WTC11 (cell line): ENCODE measurements around the gene LBX2. TPM values are rescaled to one million over a fixed set of nuclear protein-coding genes. Genes with fewer than 3 reads are reported as not detected.

ENCODE experiments used
- ATAC-seq: fragments of 200-7000 bp; cut with Tn5 transposase; 2 replicates; pipeline ENCODE4 v1.10.0; 2021; ENCODE audit warnings: mild to moderate bottlenecking, moderate library complexity
- CTCF ChIA-PET: fragments of 300-600 bp; sonication (Branson Sonifier 250); formaldehyde crosslinking; loops from one replicate; lab custom pipeline; 2021; ENCODE audit warnings: antibody characterized with exemption; lab: Charles Lee
- POLR2A ChIA-PET: fragments of 350-600 bp; sonication (Branson Sonifier 250); formaldehyde crosslinking; loops from one replicate; lab custom pipeline; 2021; ENCODE audit warnings: antibody characterized with exemption; lab: Charles Lee
- DNase-seq: peaks from one replicate; pipeline ENCODE4 v3.0.0; 2021; ENCODE audit warnings: low spot score
- H3K27ac Mint-ChIP-seq: 2 replicates; pipeline ENCODE4 v1.8.0; 2021; ENCODE audit warnings: mixed read lengths
- H3K27me3 Mint-ChIP-seq: 2 replicates; pipeline ENCODE4 v1.8.0; 2021; ENCODE audit warnings: low read depth, mild to moderate bottlenecking, moderate library complexity, mixed read lengths
- H3K36me3 Mint-ChIP-seq: 2 replicates; pipeline ENCODE4 v1.8.0; 2021; ENCODE audit warnings: mixed read lengths
- H3K4me1 Mint-ChIP-seq: 2 replicates; pipeline ENCODE4 v1.8.0; 2022; ENCODE audit warnings: mixed read lengths
- H3K4me3 Mint-ChIP-seq: 2 replicates; pipeline ENCODE4 v1.8.0; 2021; ENCODE audit warnings: mild to moderate bottlenecking, moderate library complexity, mixed read lengths
- H3K9me3 Mint-ChIP-seq: 2 replicates; pipeline ENCODE4 v1.8.0; 2021; ENCODE audit warnings: mixed read lengths
- ARID4B ChIP-seq: sonication (generic); formaldehyde crosslinking; IDR thresholded peaks from 2 replicates; pipeline ENCODE4 v1.8.0; 2023; ENCODE audit warnings: missing genetic modification reagents, mild to moderate bottlenecking, borderline replicate concordance
- ATF1 ChIP-seq: sonication (generic); formaldehyde crosslinking; IDR thresholded peaks from 2 replicates; pipeline ENCODE4 v1.8.1; 2023; ENCODE audit warnings: mild to moderate bottlenecking, moderate library complexity, missing genetic modification reagents
- ERG ChIP-seq: fragments of 250-450 bp; sonication (Bioruptor Pico); IDR thresholded peaks from 2 replicates; pipeline ENCODE4 v1.8.0; 2021; ENCODE audit warnings: mild to moderate bottlenecking
- FOXP1 ChIP-seq: sonication (generic); formaldehyde crosslinking; IDR thresholded peaks from 2 replicates; pipeline ENCODE4 v1.8.0; 2022; ENCODE audit warnings: missing genetic modification reagents, mild to moderate bottlenecking, moderate library complexity, borderline replicate concordance
- GABPB1 ChIP-seq: sonication (generic); formaldehyde crosslinking; IDR thresholded peaks from 2 replicates; pipeline ENCODE4 v1.8.1; 2023; ENCODE audit warnings: mild to moderate bottlenecking, missing genetic modification reagents
- GRHL2 ChIP-seq: fragments of 250-450 bp; sonication (Bioruptor Pico); IDR thresholded peaks from 2 replicates; pipeline ENCODE4 v1.8.0; 2022; ENCODE audit warnings: mild to moderate bottlenecking, moderate library complexity; ENCODE audit not compliant: insufficient replicate concordance, severe bottlenecking
- HMGA2 ChIP-seq: fragments of 250-450 bp; sonication (Bioruptor Pico); IDR thresholded peaks from 2 replicates; pipeline ENCODE4 v1.4.0; 2021; ENCODE audit warnings: mild to moderate bottlenecking, moderate library complexity
- MLX ChIP-seq: sonication (generic); formaldehyde crosslinking; IDR thresholded peaks from 2 replicates; pipeline ENCODE4 v1.8.1; 2023; ENCODE audit warnings: mild to moderate bottlenecking, missing genetic modification reagents, moderate library complexity
- MXD4 ChIP-seq: fragments of 250-450 bp; sonication (Bioruptor Pico); IDR thresholded peaks from 2 replicates; pipeline ENCODE4 v1.8.0; 2021; ENCODE audit warnings: mild to moderate bottlenecking, moderate library complexity, borderline replicate concordance
- MYBL2 ChIP-seq: sonication (generic); formaldehyde crosslinking; IDR thresholded peaks from 2 replicates; pipeline ENCODE4 v1.8.1; 2023; ENCODE audit warnings: mild to moderate bottlenecking, moderate library complexity, missing genetic modification reagents
- NR2C2 ChIP-seq: sonication (generic); formaldehyde crosslinking; IDR thresholded peaks from 2 replicates; pipeline ENCODE4 v1.8.0; 2022; ENCODE audit warnings: mild to moderate bottlenecking, missing genetic modification reagents
- PRRX2 ChIP-seq: fragments of 250-450 bp; sonication (Bioruptor Pico); IDR thresholded peaks from 2 replicates; pipeline ENCODE4 v1.8.0; 2021; ENCODE audit warnings: mild to moderate bottlenecking
- RORB ChIP-seq: fragments of 250-450 bp; sonication (Bioruptor Pico); IDR thresholded peaks from 2 replicates; pipeline ENCODE4 v1.9.0; 2021; ENCODE audit warnings: mild to moderate bottlenecking
- ZNF396 ChIP-seq: fragments of 250-450 bp; sonication (Bioruptor Pico); IDR thresholded peaks from 2 replicates; pipeline ENCODE4 v1.8.0; 2021; ENCODE audit warnings: mild to moderate bottlenecking, moderate library complexity, borderline replicate concordance
- total RNA-seq: library from RNA; stranded (reverse); gene quantifications from 3 replicates; pipeline ENCODE4 v1.2.3, GENCODE V29; 2021
- TF ChIP-seq, protein P1 (sequence below): sonication (generic); formaldehyde crosslinking; IDR thresholded peaks from 2 replicates; pipeline ENCODE4 v1.8.1; 2023; ENCODE audit warnings: mild to moderate bottlenecking, missing genetic modification reagents

The LBX2 gene
- total RNA-seq, 1 experiment from 2014 or later = 1.0 TPM

DNA sequence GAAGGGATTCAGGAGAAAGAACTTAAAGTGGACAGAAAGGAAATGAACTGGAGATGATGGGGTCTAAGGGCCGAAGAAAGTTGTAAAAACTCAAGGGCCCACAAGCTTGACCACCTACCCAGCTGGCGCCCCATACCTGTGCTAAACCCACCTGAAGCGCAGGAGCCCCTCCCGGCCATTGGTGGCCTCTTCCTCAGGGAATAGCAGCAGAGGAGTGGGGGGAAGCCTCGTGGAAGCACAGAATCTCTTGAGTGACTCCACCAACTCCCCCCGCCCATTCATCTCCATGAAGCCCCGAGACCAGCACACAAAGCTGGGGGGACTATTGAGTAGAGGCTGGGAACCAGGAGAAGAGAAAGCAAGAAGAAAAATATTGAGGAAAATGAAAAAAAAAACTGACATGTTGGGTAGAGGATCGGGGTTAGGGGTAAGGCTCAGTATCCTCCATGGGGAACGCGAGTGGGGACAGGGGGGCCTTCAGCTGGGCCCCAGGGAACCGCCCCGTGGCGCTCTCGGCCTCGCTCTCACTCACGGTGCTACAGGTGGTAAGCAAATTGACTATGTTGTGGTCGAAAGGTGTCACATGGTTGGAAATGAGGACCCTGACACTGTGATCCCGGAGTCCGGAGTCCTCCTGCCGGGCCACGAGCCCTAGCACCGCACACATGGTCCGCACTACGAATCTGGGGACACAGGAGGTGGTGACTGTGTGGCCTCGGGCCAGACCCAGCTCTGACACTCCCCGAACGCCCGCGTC lies 29.4 kb upstream of the LBX2 start:
- peaks cover 3% of the 10 kb centered on the region for H3K27me3 Mint-ChIP-seq
- ATAC-seq = no peak
- no peak for DNase-seq
- ChIA-PET CTCF (interaction anchor here (0.7 to 2.2 kb wide), 7 partner anchors 12 to 137 kb away, joined by 3 to 9 read pairs (median 4); partner anchors contain the start of genes CCDC142, LOXL3, PCGF1 and TTC31), POLR2A (interaction anchor here (0.8 to 1.4 kb wide), 3 partner anchors 25 to 71 kb away, joined by 3 to 7 read pairs (median 3); partner anchors contain the start of genes LOXL3 and WBP1)
- peak overlapping the region; percentile 99 for H3K4me3 Mint-ChIP-seq
- peak overlapping the region; percentile 93 for H3K27ac Mint-ChIP-seq
- 0 out of 2 replicates have a peak, but pooled peaks cover 3% of the 10 kb centered on the region for H3K9me3 Mint-ChIP-seq
- peaks cover 14% of the 10 kb centered on the region for H3K4me1 Mint-ChIP-seq
- peaks cover 34% of the 10 kb centered on the region for H3K36me3 Mint-ChIP-seq
- no peak for TF ChIP-seq ERG (CRISPR knock-in tag)
- 0 out of 2 replicates have a peak, but pooled peaks have one; percentile 27 for TF ChIP-seq FOXP1 (CRISPR knock-in tag)
- no peak for TF ChIP-seq ARID4B (CRISPR knock-in tag)
- TF ChIP-seq MYBL2 (CRISPR knock-in tag) = no peak
- TF ChIP-seq PRRX2 (CRISPR knock-in tag) = no peak

GRCh38 chr2:74527741-74528140 lies 28.3 kb upstream of the LBX2 start:
- H3K27me3 Mint-ChIP-seq = peaks cover 11% of the 10 kb centered on the region
- H3K4me3 Mint-ChIP-seq = peak overlapping the region; percentile 99
- DNase-seq = no peak
- H3K4me1 Mint-ChIP-seq = peaks cover 14% of the 10 kb centered on the region
- peaks cover 28% of the 10 kb centered on the region for H3K36me3 Mint-ChIP-seq
- H3K27ac Mint-ChIP-seq = no peak overlapping the region
- ChIA-PET CTCF (no interaction called here), POLR2A (no interaction called here)
- 0 out of 2 replicates have a peak, but pooled peaks cover 3% of the 10 kb centered on the region for H3K9me3 Mint-ChIP-seq
- no peak for ATAC-seq
- no peak for TF ChIP-seq MLX (CRISPR knock-in tag)
- TF ChIP-seq RORB (CRISPR knock-in tag) = no peak
- no peak for TF ChIP-seq GRHL2 (CRISPR knock-in tag)
- no peak for TF ChIP-seq ARID4B (CRISPR knock-in tag)
- TF ChIP-seq NR2C2 (CRISPR knock-in tag) = no peak
- no peak for TF ChIP-seq GABPB1 (CRISPR knock-in tag)
- TF ChIP-seq, protein P1, sequence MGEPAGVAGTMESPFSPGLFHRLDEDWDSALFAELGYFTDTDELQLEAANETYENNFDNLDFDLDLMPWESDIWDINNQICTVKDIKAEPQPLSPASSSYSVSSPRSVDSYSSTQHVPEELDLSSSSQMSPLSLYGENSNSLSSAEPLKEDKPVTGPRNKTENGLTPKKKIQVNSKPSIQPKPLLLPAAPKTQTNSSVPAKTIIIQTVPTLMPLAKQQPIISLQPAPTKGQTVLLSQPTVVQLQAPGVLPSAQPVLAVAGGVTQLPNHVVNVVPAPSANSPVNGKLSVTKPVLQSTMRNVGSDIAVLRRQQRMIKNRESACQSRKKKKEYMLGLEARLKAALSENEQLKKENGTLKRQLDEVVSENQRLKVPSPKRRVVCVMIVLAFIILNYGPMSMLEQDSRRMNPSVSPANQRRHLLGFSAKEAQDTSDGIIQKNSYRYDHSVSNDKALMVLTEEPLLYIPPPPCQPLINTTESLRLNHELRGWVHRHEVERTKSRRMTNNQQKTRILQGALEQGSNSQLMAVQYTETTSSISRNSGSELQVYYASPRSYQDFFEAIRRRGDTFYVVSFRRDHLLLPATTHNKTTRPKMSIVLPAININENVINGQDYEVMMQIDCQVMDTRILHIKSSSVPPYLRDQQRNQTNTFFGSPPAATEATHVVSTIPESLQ (CRISPR knock-in tag) = no peak
- no peak for TF ChIP-seq MXD4 (CRISPR knock-in tag)
- no peak for TF ChIP-seq ATF1
- no peak for TF ChIP-seq HMGA2 (CRISPR knock-in tag)
- no peak for TF ChIP-seq ZNF396
